ENCODE results near the gene QTRT2.

QTRT2 gene

GRCh38 chr3:114056130-114057010, at the start of gene QTRT2, which contains the start of gene CCDC191:
Gene QTRT2, plus strand, starts transcription at chr3:114056737. Its CDS starts 8,521 bp downstream, at chr3:114065258.
Gene CCDC191, minus strand, starts transcription at chr3:114056526. Its CDS starts 60 bp downstream, at chr3:114056466.
- DNase-seq, result peak; percentile 98

- DNase-seq, result no peak
Measured at GRCh38 chr3:114011059-114011797, 45.3 kb upstream of the QTRT2 start.

DNA sequence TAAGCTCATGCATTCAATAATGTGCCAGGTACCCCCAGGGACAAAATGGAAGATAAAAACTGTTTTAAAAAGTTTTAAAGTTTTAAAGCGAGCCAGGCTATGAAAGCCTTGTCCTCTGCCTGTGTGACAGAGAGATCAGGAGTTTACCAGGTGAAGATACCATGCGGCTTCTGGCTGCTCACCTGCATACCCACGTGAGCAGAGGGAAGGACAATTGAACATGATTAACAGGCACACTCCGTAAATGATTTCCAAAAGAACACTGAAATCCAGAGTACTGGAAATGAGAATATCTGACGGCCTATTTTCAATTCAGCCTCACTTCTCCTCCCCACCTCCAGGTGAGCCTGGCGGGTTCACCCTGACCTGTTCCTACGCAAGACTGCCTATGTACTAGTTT, 42.3 kb upstream of the QTRT2 start:
- DNase-seq, result no peak

- DNase-seq, result no peak
Measured at GRCh38 chr3:114019486-114019885, 37.1 kb upstream of the QTRT2 start.

DNA sequence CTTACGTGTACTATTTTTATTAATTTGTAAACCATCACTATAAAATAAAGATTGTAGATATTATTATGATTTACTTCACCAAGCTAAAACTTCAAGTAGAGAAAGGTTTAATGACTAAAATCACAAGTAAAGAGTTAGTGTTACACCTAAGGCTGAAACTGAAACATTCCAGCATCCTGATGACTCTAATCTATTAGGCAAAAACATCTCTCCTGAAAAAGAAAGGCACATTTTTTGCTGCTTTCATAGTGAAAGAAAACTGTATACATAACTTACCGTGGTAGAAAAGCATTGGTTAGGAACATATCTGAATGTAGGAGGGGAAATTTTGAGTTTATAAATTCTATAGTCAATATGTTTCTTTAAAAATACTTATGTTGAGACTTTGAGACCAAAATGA, 35.6 kb upstream of the QTRT2 start:
- DNase-seq, result no peak

GRCh38 chr3:114022145-114022802, 34.3 kb upstream of the QTRT2 start:
- no peak for DNase-seq

DNA sequence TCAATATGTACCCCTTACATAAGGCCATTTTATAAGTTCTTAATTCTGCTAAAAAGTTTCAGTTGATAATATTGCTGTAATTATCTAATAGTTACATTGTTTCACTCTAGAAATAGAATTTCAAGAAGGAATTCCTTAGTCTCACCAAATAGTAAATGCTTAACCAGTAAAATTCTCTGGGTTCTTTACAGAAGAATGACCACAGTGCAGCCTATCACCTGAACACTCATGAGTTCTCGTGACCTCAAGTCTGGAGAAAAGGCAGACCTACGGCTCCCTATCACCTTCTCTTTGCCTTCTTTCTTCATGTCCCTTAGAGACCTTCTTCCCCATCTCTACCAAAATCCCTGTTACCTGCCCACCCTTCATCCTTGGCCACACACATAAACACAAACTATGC, 31.1 kb upstream of the QTRT2 start:
- DNase-seq, result no peak

DNA sequence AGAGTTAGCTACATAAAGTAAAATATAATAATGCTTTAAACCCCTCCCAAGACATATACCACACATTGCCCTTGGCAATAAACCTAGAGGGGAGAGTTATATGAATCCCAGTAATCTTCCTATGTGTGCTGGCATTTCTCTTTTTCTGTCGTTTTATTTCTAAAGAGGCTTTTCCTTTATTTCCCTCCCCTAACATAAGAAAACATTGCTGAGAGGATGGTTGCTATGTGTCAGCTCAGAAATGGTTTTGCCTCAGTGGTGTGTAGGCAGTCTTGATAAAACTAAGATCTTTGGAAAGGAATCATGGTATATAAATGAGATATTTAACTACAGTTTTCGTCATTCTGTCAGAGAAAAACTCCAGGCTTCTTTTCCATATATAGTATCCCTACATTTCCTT, 30.2 kb upstream of the QTRT2 start:
- no peak for DNase-seq

GRCh38 chr3:114033721-114034120, 22.8 kb upstream of the QTRT2 start:
- no peak for DNase-seq

GRCh38 chr3:114034211-114034610, 22.3 kb upstream of the QTRT2 start:
- no peak for DNase-seq

DNA sequence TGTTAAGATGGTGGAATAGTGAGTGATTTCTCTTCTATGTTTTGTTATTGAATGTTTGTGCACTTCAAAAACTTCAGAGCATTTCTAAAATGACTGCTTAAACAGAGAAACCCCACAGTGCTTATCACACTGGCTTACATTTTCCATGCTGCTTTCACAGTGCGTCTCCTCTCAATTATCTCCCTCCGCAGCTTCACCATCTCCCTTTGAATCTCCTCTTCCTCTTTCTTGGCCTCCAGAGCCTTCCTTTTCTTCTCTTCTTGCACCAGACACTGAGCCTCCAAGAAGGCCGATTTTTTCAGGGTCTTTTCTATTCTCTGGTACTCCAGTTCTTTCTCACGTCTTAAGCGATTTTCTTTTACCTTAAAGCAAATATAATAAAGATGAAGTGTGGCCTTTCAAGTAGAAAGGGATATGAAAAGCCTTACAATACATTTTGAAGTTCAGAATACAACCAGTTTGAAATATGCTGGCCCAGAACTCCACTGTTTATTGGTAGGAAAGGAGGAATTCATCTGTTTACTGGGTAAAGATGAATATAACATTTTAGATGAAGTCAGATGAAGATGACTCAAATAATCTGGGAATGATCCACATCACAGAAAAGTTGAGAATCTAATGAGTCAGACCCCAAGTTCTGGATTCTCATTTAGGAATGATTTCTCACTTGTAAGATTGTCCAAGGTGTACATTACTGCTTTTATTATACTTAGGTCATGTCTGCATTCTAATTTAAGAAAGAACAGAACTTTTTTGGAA, 21.6 kb upstream of the QTRT2 start:
- no peak for DNase-seq

GRCh38 chr3:114035896-114036295, 20.6 kb upstream of the QTRT2 start:
- no peak for DNase-seq

DNA sequence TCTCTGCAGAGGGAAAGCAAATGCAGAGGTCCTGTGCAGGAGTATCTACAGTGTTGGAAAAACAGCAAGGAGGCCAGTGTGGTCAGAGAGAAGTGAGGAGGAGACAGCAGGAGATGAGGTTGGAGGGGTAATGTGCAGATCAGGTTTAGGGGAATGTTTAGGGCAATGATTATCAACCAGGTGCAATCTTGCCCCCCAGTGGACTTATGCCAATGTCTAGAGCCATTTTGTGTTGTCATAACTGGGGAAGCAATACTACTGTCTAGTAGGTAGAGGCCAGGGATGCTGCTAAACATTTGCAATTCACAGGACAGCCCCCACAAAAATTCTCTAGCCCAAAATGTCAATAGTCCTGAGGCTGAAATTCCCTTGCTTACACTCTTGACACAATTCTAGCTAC, 13.3 kb upstream of the QTRT2 start:
- no peak for DNase-seq

GRCh38 chr3:114052216-114052615, 4.3 kb upstream of the QTRT2 start:
- no peak for DNase-seq

GRCh38 chr3:114057011-114057347, 442 bp downstream of the QTRT2 start:
- DNase-seq, result no peak

GRCh38 chr3:114058646-114059045, 2.1 kb downstream of the QTRT2 start:
- DNase-seq, result no peak

- no peak for DNase-seq
Measured at GRCh38 chr3:114060906-114061655, 4.5 kb downstream of the QTRT2 start.

DNA sequence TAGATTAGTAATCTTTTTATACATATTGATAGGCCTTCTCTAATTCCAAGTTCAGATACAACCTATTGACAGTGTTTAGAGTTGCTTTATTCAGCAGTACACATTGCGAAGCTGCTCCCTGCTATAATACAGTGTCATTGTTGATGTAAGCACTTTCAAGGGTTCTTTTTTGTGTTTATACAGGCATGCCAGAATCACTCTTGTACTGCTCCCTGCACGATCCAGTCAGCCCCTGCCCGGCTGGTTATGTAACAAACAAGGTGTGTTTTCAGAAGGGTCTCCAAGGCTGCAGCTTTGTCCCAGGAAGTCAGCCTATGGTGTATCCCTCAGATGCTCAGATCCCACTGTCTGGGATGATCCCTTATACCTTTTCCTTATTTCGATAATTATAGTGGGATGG, 11.3 kb downstream of the QTRT2 start:
- no peak for DNase-seq

DNA sequence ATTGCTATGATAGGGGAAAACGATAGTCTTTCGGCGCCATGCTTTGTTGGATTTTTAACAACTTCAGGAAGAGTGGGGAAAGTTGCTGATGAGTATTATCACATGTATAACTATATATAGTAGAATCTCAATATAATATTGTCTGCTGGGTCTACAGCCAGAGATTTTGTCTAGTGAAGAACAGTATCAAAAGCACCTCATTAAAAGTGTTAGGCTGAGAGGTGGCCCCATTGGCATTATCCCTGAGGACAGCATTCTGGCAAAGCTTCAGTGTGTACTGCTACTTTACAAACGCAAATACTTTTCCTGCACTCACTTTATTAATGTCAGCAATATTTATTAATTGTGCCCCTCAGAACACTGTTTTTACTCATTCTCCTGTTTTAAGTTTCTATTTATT, 11.8 kb downstream of the QTRT2 start:
- DNase-seq, result no peak

DNA sequence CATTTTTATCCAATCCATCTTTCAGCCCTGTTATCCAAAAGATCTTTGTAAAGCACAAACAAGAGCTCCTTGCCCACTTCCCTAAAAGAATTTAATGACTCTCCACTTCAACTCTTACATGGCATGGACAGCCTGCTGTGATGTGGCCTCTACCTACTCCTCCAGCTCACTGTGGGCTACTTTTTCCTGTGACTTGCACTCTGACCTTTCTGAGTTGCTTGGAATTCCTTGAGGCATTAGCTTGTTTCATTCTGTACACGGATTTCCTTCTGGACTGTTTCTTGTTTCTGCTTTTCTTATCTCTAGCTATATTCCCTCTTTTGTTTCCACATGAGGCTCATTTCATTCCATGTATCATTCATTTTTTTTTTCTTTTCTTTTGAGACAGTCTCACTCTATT, 15.2 kb downstream of the QTRT2 start:
- no peak for DNase-seq

DNA sequence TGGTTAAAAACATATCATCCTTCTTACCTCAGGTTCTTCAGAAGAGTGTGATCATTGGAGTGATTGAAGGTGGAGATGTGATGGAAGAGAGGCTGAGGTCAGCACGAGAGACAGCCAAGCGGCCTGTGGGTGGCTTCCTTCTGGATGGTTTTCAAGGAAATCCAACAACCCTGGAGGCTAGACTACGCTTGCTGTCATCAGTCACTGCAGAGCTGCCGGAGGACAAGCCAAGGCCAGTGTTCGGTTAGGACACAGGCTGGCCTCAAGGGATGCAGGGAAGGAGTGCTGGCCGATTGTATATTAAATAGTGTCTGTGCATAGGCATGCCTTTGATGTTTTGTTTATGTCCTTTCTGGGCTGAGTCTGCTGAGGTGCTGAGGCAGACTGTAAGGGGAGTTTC, 20.2 kb downstream of the QTRT2 start:
- no peak for DNase-seq

DNA sequence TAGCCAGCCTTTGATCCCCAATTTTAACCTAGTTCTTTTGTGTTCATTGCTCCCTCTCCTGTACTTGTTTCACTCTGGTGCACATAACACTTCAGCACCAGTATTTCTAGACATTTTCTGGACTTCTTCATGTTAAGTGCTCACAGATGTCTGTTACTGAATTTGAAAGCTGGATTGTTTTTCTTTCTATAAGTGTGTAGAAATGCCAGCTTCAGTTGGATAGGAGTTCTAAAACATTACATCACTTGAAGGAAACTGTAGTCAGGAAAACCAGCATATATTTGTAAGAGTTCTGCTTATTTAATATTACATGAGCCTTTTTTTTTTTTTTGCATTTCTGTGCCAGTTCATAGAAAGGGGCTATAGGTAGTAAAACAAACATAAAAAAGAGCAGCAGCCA, 21.6 kb downstream of the QTRT2 start:
- no peak for DNase-seq

Data from activated CD4-positive, alpha-beta T cell treated with anti-CD3 and anti-CD28 coated beads, Interleukin-2, amount 50 U/mL, for 1 hour (primary cell).